MCF 10A (cell line): Measurements from ENCODE around the gene UBD. TPM values are rescaled to one million over a fixed set of nuclear protein-coding genes. Genes with fewer than 3 reads are reported as not detected.

Experiments
- BruUV-seq: library from RNA; stranded (reverse); fragments of 400-500 nt; replicated peaks from 2 replicates; lab custom pipeline; 2021; lab: Mats Ljungman, UMichigan
- CTCF ChIA-PET: fragments of 300-600 bp; sonication (Branson Sonifier 250); formaldehyde crosslinking; extraction: SDS; loops from one replicate; lab custom pipeline; 2021; ENCODE audit warnings: antibody characterized with exemption, inconsistent platforms; lab: Yijun Ruan, JAX
- POLR2A ChIA-PET: fragments of 300-600, 350-650 bp; sonication (Branson Sonifier 250); formaldehyde crosslinking; extraction: SDS; loops from one replicate; lab custom pipeline; 2020; ENCODE audit warnings: antibody characterized with exemption, inconsistent platforms; lab: Yijun Ruan, JAX
- DNase-seq: peaks from one replicate; pipeline ENCODE4 v3.0.0-alpha.2; 2018; ENCODE audit not compliant: unreplicated experiment
- H3K27ac Mint-ChIP-seq: one replicate; pipeline ENCODE4 v1.8.0; 2022; ENCODE audit warnings: mild to moderate bottlenecking, low read depth, mixed read lengths; ENCODE audit not compliant: unreplicated experiment
- H3K27me3 Mint-ChIP-seq: one replicate; pipeline ENCODE4 v1.8.0; 2022; ENCODE audit warnings: mixed read lengths; ENCODE audit not compliant: insufficient read depth, unreplicated experiment
- H3K36me3 Mint-ChIP-seq: one replicate; pipeline ENCODE4 v1.8.0; 2022; ENCODE audit warnings: mild to moderate bottlenecking, moderate library complexity, mixed read lengths; ENCODE audit not compliant: insufficient read depth, unreplicated experiment
- H3K4me1 Mint-ChIP-seq: one replicate; pipeline ENCODE4 v1.8.0; 2022; ENCODE audit warnings: mixed read lengths; ENCODE audit not compliant: insufficient read depth, unreplicated experiment
- H3K4me3 Mint-ChIP-seq: one replicate; pipeline ENCODE4 v1.8.0; 2022; ENCODE audit warnings: mild to moderate bottlenecking, moderate library complexity, mixed read lengths; ENCODE audit not compliant: unreplicated experiment
- H3K9me3 Mint-ChIP-seq: one replicate; pipeline ENCODE4 v1.8.0; 2022; ENCODE audit warnings: mixed read lengths; ENCODE audit not compliant: unreplicated experiment
- intact Hi-C: fragments of 100-400 bp; cut with micrococcal nuclease; formaldehyde crosslinking; loops from 2 replicates; pipeline ENCODE4 v1.14.1; 2022
- total RNA-seq: library from RNA; stranded (reverse); gene quantifications from 2 replicates; pipeline ENCODE4 v1.2.3, GENCODE V29; 2022
- TF ChIP-seq, protein P1 (sequence below): fragments of 200-600 bp; IDR thresholded peaks from one replicate; pipeline ENCODE4 v1.8.0; 2022; ENCODE audit warnings: antibody characterized with exemption, mild to moderate bottlenecking; ENCODE audit not compliant: unreplicated experiment

UBD gene
- total RNA-seq, 1 experiment from 2014 or later = not detected

GRCh38 chr6:29596381-29596900 lies 36.9 kb upstream of the UBD start:
- no peaks in the 10 kb centered on the region for H3K4me1 Mint-ChIP-seq
- TF ChIP-seq, protein P1, sequence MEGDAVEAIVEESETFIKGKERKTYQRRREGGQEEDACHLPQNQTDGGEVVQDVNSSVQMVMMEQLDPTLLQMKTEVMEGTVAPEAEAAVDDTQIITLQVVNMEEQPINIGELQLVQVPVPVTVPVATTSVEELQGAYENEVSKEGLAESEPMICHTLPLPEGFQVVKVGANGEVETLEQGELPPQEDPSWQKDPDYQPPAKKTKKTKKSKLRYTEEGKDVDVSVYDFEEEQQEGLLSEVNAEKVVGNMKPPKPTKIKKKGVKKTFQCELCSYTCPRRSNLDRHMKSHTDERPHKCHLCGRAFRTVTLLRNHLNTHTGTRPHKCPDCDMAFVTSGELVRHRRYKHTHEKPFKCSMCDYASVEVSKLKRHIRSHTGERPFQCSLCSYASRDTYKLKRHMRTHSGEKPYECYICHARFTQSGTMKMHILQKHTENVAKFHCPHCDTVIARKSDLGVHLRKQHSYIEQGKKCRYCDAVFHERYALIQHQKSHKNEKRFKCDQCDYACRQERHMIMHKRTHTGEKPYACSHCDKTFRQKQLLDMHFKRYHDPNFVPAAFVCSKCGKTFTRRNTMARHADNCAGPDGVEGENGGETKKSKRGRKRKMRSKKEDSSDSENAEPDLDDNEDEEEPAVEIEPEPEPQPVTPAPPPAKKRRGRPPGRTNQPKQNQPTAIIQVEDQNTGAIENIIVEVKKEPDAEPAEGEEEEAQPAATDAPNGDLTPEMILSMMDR = no peak
- H3K36me3 Mint-ChIP-seq = peaks cover 5% of the 10 kb centered on the region
- peaks cover 6% of the 10 kb centered on the region for H3K27me3 Mint-ChIP-seq
- H3K9me3 Mint-ChIP-seq = no peaks in the 10 kb centered on the region
- H3K27ac Mint-ChIP-seq = no peak overlapping the region
- no peak overlapping the region for H3K4me3 Mint-ChIP-seq
- no peak for DNase-seq
- intact Hi-C loops = no loop called here
- BruUV-seq = no TSS peak
- ChIA-PET CTCF (interaction anchor here (0.9 to 3.3 kb wide), 3 partner anchors 8 to 759 kb away, joined by 3 to 23 read pairs (median 3); no protein-coding TSS in a partner anchor), POLR2A (no interaction called here)

- intact Hi-C loops = no loop called here
- TF ChIP-seq, protein P1 = no peak
- Mint-ChIP-seq H3K9me3 (no peaks in the 10 kb centered on the region), H3K27me3 (peaks cover 30% of the 10 kb centered on the region), H3K27ac (no peak overlapping the region), H3K4me3 (no peak overlapping the region), H3K4me1 (no peaks in the 10 kb centered on the region), H3K36me3 (peaks cover 2% of the 10 kb centered on the region)
- CTCF ChIA-PET = interaction anchor here (0.6 kb wide), 1 partner anchor 228 kb away, joined by 4 read pairs; no protein-coding TSS in a partner anchor
- POLR2A ChIA-PET = no interaction called here
- DNase-seq = no peak
- BruUV-seq = no TSS peak
Measured at GRCh38 chr6:29593199-29593855, 33.8 kb upstream of the UBD start.

GRCh38 chr6:29591677-29592076 lies 32.1 kb upstream of the UBD start:
- POLR2A ChIA-PET = no interaction called here
- Mint-ChIP-seq H3K27ac (no peak overlapping the region), H3K27me3 (peaks cover 47% of the 10 kb centered on the region), H3K36me3 (no peaks in the 10 kb centered on the region), H3K4me3 (no peak overlapping the region), H3K9me3 (no peaks in the 10 kb centered on the region), H3K4me1 (no peaks in the 10 kb centered on the region)
- no peak for DNase-seq
- CTCF ChIA-PET = interaction anchor here (0.6 to 2.1 kb wide), 2 partner anchors 576 to 1349 kb away, joined by 3 to 8 read pairs; no protein-coding TSS in a partner anchor
- intact Hi-C loops = no loop called here
- BruUV-seq = no TSS peak
- TF ChIP-seq, protein P1 = no peak

DNA sequence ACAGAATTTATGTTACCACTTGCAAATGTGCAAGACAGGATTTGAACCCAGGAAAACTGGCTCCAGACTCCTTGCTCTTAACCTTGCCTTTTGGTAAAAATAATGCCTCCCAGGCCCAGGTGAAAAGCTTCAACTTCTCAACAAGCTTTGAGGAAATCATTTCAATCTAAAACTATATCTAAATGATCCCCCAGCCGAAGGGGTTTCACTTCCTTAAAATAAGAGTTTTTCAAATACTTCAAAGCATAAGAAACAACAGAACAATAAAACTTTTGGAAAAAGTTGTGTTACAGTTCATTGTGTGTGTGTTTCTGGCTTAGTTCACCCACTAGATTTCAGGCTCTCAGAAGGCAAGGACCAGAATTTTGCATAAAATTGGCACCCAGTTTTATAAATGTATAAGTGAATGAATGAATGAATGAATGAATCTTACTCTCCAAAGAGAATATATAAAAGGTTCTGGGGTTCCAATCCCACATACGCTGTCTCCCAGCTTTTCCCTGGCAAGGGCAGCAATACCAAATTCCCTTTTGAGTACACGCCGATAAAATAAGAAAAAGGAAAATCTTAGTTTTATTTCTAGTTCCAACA lies 30.8 kb upstream of the UBD start:
- Mint-ChIP-seq H3K27me3 (peaks cover 60% of the 10 kb centered on the region), H3K4me3 (no peak overlapping the region), H3K36me3 (no peaks in the 10 kb centered on the region), H3K4me1 (no peaks in the 10 kb centered on the region), H3K9me3 (no peaks in the 10 kb centered on the region), H3K27ac (no peak overlapping the region)
- DNase-seq = no peak
- ChIA-PET POLR2A (interaction anchor here (0.6 kb wide), 1 partner anchor 753 kb away, joined by 4 read pairs; no protein-coding TSS in a partner anchor), CTCF (interaction anchor here (0.7 to 3.9 kb wide), 7 partner anchors 8 to 574 kb away, joined by 3 to 26 read pairs (median 5); partner anchors contain the start of genes OR12D1 and OR12D2)
- TF ChIP-seq, protein P1 = no peak
- intact Hi-C loops = no loop called here
- no TSS peak for BruUV-seq
